Measurements from ENCODE around the gene NOX3.

Gene NOX3

GRCh38 chr6:155383913-155384312, 71.7 kb downstream of the NOX3 start:
- Histone ChIP-seq H3K27me3 (ENCODE audit: insufficient read depth, poor library complexity, severe bottlenecking) (no peaks in the 10 kb centered on the region), H3K9me3 (ENCODE audit: severe bottlenecking) (no peaks in the 10 kb centered on the region), H3K36me3 (ENCODE audit: low read depth) (no peaks in the 10 kb centered on the region), H3K4me1 (ENCODE audit: insufficient read depth, poor library complexity, severe bottlenecking) (no peaks in the 10 kb centered on the region), H3K4me3 (ENCODE audit: severe bottlenecking) (no peak overlapping the region), H3K27ac (ENCODE audit: poor library complexity, severe bottlenecking) (no peak overlapping the region)
- TF ChIP-seq, protein P1, sequence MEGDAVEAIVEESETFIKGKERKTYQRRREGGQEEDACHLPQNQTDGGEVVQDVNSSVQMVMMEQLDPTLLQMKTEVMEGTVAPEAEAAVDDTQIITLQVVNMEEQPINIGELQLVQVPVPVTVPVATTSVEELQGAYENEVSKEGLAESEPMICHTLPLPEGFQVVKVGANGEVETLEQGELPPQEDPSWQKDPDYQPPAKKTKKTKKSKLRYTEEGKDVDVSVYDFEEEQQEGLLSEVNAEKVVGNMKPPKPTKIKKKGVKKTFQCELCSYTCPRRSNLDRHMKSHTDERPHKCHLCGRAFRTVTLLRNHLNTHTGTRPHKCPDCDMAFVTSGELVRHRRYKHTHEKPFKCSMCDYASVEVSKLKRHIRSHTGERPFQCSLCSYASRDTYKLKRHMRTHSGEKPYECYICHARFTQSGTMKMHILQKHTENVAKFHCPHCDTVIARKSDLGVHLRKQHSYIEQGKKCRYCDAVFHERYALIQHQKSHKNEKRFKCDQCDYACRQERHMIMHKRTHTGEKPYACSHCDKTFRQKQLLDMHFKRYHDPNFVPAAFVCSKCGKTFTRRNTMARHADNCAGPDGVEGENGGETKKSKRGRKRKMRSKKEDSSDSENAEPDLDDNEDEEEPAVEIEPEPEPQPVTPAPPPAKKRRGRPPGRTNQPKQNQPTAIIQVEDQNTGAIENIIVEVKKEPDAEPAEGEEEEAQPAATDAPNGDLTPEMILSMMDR (IDR thresholded peaks at IDR 0.05; ENCODE audit: poor library complexity, severe bottlenecking), result no peak
- no peak for ATAC-seq (ENCODE audit: low read depth)
- DNase-seq (ENCODE audit: low spot score), result no peak

DNA sequence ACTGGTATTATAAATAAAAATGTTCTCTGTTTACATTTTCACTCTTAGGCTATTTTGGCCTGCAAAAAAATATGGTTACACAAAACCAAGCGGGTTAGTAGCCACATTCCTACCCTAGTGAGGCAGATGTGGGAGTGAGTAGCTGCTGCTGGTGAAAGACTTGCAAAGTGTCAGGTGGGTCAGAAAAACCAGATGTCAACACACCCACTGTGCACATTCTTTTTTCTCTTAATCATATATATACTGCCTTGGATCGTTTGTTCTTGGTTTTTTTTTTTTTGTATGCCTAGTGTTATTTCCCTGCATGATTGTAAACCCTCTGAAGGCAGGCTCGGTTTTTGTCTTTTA, 73.3 kb downstream of the NOX3 start:
- TF ChIP-seq, protein P1 (IDR thresholded peaks at IDR 0.05; ENCODE audit: poor library complexity, severe bottlenecking), result no peak
- DNase-seq (ENCODE audit: low spot score) (no peak), ATAC-seq (ENCODE audit: low read depth) (peak; percentile 29; the same call in 1 of the 3 replicates)
- Histone ChIP-seq H3K4me3 (ENCODE audit: severe bottlenecking) (no peak overlapping the region), H3K4me1 (ENCODE audit: insufficient read depth, poor library complexity, severe bottlenecking) (no peaks in the 10 kb centered on the region), H3K36me3 (ENCODE audit: low read depth) (no peaks in the 10 kb centered on the region), H3K27ac (ENCODE audit: poor library complexity, severe bottlenecking) (no peak overlapping the region), H3K27me3 (ENCODE audit: insufficient read depth, poor library complexity, severe bottlenecking) (no peaks in the 10 kb centered on the region), H3K9me3 (ENCODE audit: severe bottlenecking) (no peaks in the 10 kb centered on the region)

- Histone ChIP-seq H3K27ac (ENCODE audit: poor library complexity, severe bottlenecking) (no peak overlapping the region), H3K36me3 (ENCODE audit: low read depth) (no peaks in the 10 kb centered on the region), H3K27me3 (ENCODE audit: insufficient read depth, poor library complexity, severe bottlenecking) (no peaks in the 10 kb centered on the region), H3K4me1 (ENCODE audit: insufficient read depth, poor library complexity, severe bottlenecking) (no peaks in the 10 kb centered on the region), H3K9me3 (ENCODE audit: severe bottlenecking) (no peaks in the 10 kb centered on the region), H3K4me3 (ENCODE audit: severe bottlenecking) (no peak overlapping the region)
- DNase-seq (ENCODE audit: low spot score) (no peak), ATAC-seq (ENCODE audit: low read depth) (no peak)
- TF ChIP-seq, protein P1 (IDR thresholded peaks at IDR 0.05; ENCODE audit: poor library complexity, severe bottlenecking), result no peak
These were observed 73.8 kb downstream of the NOX3 start for GRCh38 chr6:155381673-155382337.

- Histone ChIP-seq H3K4me3 (ENCODE audit: severe bottlenecking) (no peak overlapping the region), H3K36me3 (ENCODE audit: low read depth) (no peaks in the 10 kb centered on the region), H3K4me1 (ENCODE audit: insufficient read depth, poor library complexity, severe bottlenecking) (no peaks in the 10 kb centered on the region), H3K27ac (ENCODE audit: poor library complexity, severe bottlenecking) (no peak overlapping the region), H3K9me3 (ENCODE audit: severe bottlenecking) (no peaks in the 10 kb centered on the region), H3K27me3 (ENCODE audit: insufficient read depth, poor library complexity, severe bottlenecking) (no peaks in the 10 kb centered on the region)
- TF ChIP-seq, protein P1 (IDR thresholded peaks at IDR 0.05; ENCODE audit: poor library complexity, severe bottlenecking), result peak; percentile 9
- no peak for ATAC-seq (ENCODE audit: low read depth)
- DNase-seq (ENCODE audit: low spot score), result no peak
These were observed 74.8 kb downstream of the NOX3 start for GRCh38 chr6:155380666-155381332.

- no peaks in the 10 kb centered on the region for H3K9me3 ChIP-seq (ENCODE audit: severe bottlenecking)
- H3K27ac ChIP-seq (ENCODE audit: poor library complexity, severe bottlenecking), result no peak overlapping the region
- H3K36me3 ChIP-seq (ENCODE audit: low read depth), result no peaks in the 10 kb centered on the region
- H3K4me3 ChIP-seq (ENCODE audit: severe bottlenecking), result no peak overlapping the region
- TF ChIP-seq, protein P1 (IDR thresholded peaks at IDR 0.05; ENCODE audit: poor library complexity, severe bottlenecking), result no peak
- no peaks in the 10 kb centered on the region for H3K27me3 ChIP-seq (ENCODE audit: insufficient read depth, poor library complexity, severe bottlenecking)
- ATAC-seq (ENCODE audit: low read depth) (no peak), DNase-seq (ENCODE audit: low spot score) (no peak)
- no peaks in the 10 kb centered on the region for H3K4me1 ChIP-seq (ENCODE audit: insufficient read depth, poor library complexity, severe bottlenecking)
These were observed 76.9 kb downstream of the NOX3 start for GRCh38 chr6:155378724-155379123.
